B cell (primary cell): ENCODE measurements around the gene ASIP. TPM values are rescaled to one million over a fixed set of nuclear protein-coding genes. Genes with fewer than 3 reads are reported as not detected.

Experiments
- ATAC-seq: fragments of 200-7000 bp; cut with Tn5 transposase; one replicate; pipeline ENCODE4 v1.10.0; 2021; ENCODE audit warnings: low read depth, mild to moderate bottlenecking, moderate number of reproducible peaks, moderate library complexity
- CTCF ChIA-PET: fragments of 350-600 bp; sonication (Branson Sonifier 250); formaldehyde crosslinking; loops from one replicate; lab custom pipeline; 2021; ENCODE audit warnings: antibody characterized with exemption, inconsistent platforms; lab: Charles Lee
- POLR2A ChIA-PET: fragments of 350-600 bp; sonication (Branson Sonifier 250); formaldehyde crosslinking; loops from one replicate; lab custom pipeline; 2021; ENCODE audit warnings: antibody characterized with exemption; lab: Charles Lee
- DNase-seq: peaks from one replicate; pipeline ENCODE4 v3.0.0; 2013
- H2AFZ ChIP-seq: 2 replicates; pipeline ENCODE4 v1.6.1; 2012; ENCODE audit warnings: mild to moderate bottlenecking, low read depth, low read length; ENCODE audit not compliant: insufficient read depth, poor library complexity, severe bottlenecking
- H3K27ac ChIP-seq, 2 donors: 1 replicate in 1 of 2; 2 replicates in 1 of 2; pipeline ENCODE4 v1.5.1; 2012 to 2013; ENCODE audit warnings: low read length in 2 of 2, mild to moderate bottlenecking in 2 of 2, moderate library complexity in 1 of 2
- H3K27me3 ChIP-seq, 4 experiments: fragments of 200-600 bp in 1 of 4; sonication (generic) in 1 of 4; replicated peaks in 1 of 4; 1 replicate in 2 of 4; 2 replicates in 2 of 4; pipeline versions ENCODE4 v1.6.1 to v1.7.0; 2013 to 2016; ENCODE audit warnings: low read length in 3 of 4, mild to moderate bottlenecking in 2 of 4, mixed read lengths in 1 of 4, moderate library complexity in 1 of 4; ENCODE audit not compliant: insufficient read depth in 4 of 4, control insufficient read depth in 3 of 4; ENCODE audit errors: control extremely low read depth in 1 of 4
- H3K36me3 ChIP-seq, 2 experiments: replicated peaks in 1 of 2; 1 replicate in 1 of 2; 2 replicates in 1 of 2; pipeline versions ENCODE4 v1.6.1 to v1.7.1; 2013; ENCODE audit warnings: low read length in 1 of 2; ENCODE audit not compliant: insufficient read depth in 2 of 2, control insufficient read depth in 1 of 2; ENCODE audit errors: control extremely low read depth in 1 of 2, extremely low read depth in 1 of 2
- H3K4me1 ChIP-seq, 2 donors: fragments of 200-600 bp in 1 of 2; sonication (generic) in 1 of 2; 1 replicate in 1 of 2; 2 replicates in 1 of 2; pipeline versions ENCODE4 v1.5.1 to v1.6.1; 2013 to 2017; ENCODE audit warnings: low read length in 2 of 2; ENCODE audit not compliant: control insufficient read depth in 2 of 2, insufficient read depth in 2 of 2
- H3K4me2 ChIP-seq: replicated peaks from 2 replicates; pipeline ENCODE3; 2012; ENCODE audit warnings: mild to moderate bottlenecking, low read depth, low read length; ENCODE audit not compliant: poor library complexity, severe bottlenecking
- H3K4me3 ChIP-seq, 5 experiments: fragments of 200-600 bp in 1 of 5; sonication (generic) in 1 of 5; 1 replicate in 3 of 5; 2 replicates in 2 of 5; pipeline versions ENCODE4 v1.5.1 to v1.7.0; 2011 to 2016; ENCODE audit warnings: low read length in 4 of 5, mild to moderate bottlenecking in 4 of 5, low read depth in 2 of 5, control low read depth in 1 of 5, moderate library complexity in 1 of 5; ENCODE audit not compliant: insufficient read depth in 1 of 5; ENCODE audit errors: control extremely low read depth in 1 of 5, extremely low read depth in 1 of 5
- H3K79me2 ChIP-seq: fragments of 200-600 bp; sonication (generic); one replicate; pipeline ENCODE4 v1.6.0; 2016; ENCODE audit warnings: low read length; ENCODE audit not compliant: control insufficient read depth, insufficient read depth
- H3K9ac ChIP-seq: fragments of 200-600 bp; sonication (generic); 2 replicates; pipeline ENCODE4 v1.6.1; 2017; ENCODE audit warnings: mild to moderate bottlenecking, low read length, moderate library complexity
- H3K9me3 ChIP-seq, 3 donors: one replicate each; pipeline versions ENCODE4 v1.6.1 to v1.7.1; 2013; ENCODE audit warnings: low read length in 2 of 3; ENCODE audit not compliant: control insufficient read depth in 2 of 3, insufficient read depth in 1 of 3; ENCODE audit errors: control extremely low read depth in 1 of 3
- H4K20me1 ChIP-seq: 2 replicates; pipeline ENCODE4 v1.6.0; 2012; ENCODE audit warnings: mild to moderate bottlenecking, low read length; ENCODE audit not compliant: insufficient read depth, control insufficient read depth, poor library complexity, severe bottlenecking
- H3K27ac Mint-ChIP-seq: one replicate; pipeline ENCODE4 v1.8.0; 2021; ENCODE audit warnings: mixed read lengths
- H3K27me3 Mint-ChIP-seq: one replicate; pipeline ENCODE4 v1.8.0; 2021; ENCODE audit warnings: mixed read lengths
- H3K4me1 Mint-ChIP-seq: one replicate; pipeline ENCODE4 v1.8.0; 2021; ENCODE audit warnings: mixed read lengths
- H3K4me3 Mint-ChIP-seq: one replicate; pipeline ENCODE4 v1.8.0; 2021; ENCODE audit warnings: mixed read lengths
- H3K9me3 Mint-ChIP-seq: one replicate; pipeline ENCODE4 v1.8.0; 2022; ENCODE audit warnings: mixed read lengths; ENCODE audit not compliant: insufficient read depth
- CTCF ChIP-seq: fragments of 200-600 bp; IDR thresholded peaks from one replicate; pipeline ENCODE4 v1.8.0; 2022; ENCODE audit warnings: antibody characterized with exemption, mild to moderate bottlenecking
- EZH2 ChIP-seq: IDR thresholded peaks from 2 replicates; pipeline ENCODE4 v1.6.1; 2012; ENCODE audit warnings: borderline replicate concordance, low read depth, mild to moderate bottlenecking, moderate library complexity, low read length; ENCODE audit not compliant: insufficient read depth, poor library complexity, severe bottlenecking
- WGBS: methylation state at CpG from one replicate; pipeline ENCODE4 v1.1.5; 2013; ENCODE audit warnings: missing lambda C conversion rate; ENCODE audit not compliant: insufficient coverage; 5-methylcytosine and 5-hydroxymethylcytosine counted together
- intact Hi-C: fragments of 100-400 bp; cut with micrococcal nuclease; formaldehyde crosslinking; loops from one replicate; pipeline ENCODE4 v1.10.0; 2022
- polyA plus RNA-seq: library from polyadenylated mRNA; depleted of rRNA; stranded (reverse); fragments of >200 nt; gene quantifications from 2 replicates; pipeline ENCODE4 v1.2.3, GENCODE V29; 2012
- total RNA-seq, 2 donors: library from RNA; stranded (reverse); fragments of 120-200 nt in 1 of 2; gene quantifications; 1 replicate in 1 of 2; 2 replicates in 1 of 2; pipeline versions ENCODE4 v1.2.3 to v1.2.4, GENCODE V29; 2013 to 2022

ASIP gene
- total and polyA plus RNA-seq, 2 donors (not counting 1 experiment from before 2014, with no cell fraction given), result 0.24 TPM; not detected in 1

GRCh38 chr20:34281177-34281576, 40.0 kb downstream of the ASIP start:
- DNase-seq (no peak), ATAC-seq (no peak)
- no peaks in the 10 kb centered on the region for H3K4me1 Mint-ChIP-seq
- H3K27me3 Mint-ChIP-seq, result no peaks in the 10 kb centered on the region
- no peak overlapping the region for H3K27ac Mint-ChIP-seq
- peaks cover 5 to 39% of the 10 kb centered on the region in 2 experiments for H3K36me3 ChIP-seq
- H3K4me3 ChIP-seq, result no peak overlapping the region
- no peaks in the 10 kb centered on the region for H3K79me2 ChIP-seq
- no peak for TF ChIP-seq CTCF
- no peak for TF ChIP-seq EZH2
- no peak overlapping the region for H2AFZ ChIP-seq
- no peak overlapping the region for H3K9ac ChIP-seq
- H4K20me1 ChIP-seq, result no peaks in the 10 kb centered on the region
- POLR2A ChIA-PET, result no interaction called here
- no peaks in the 10 kb centered on the region for H3K9me3 Mint-ChIP-seq
- no CpG with 5 or more reads among the region's 3 CpGs for WGBS
- H3K4me3 Mint-ChIP-seq, result no peak overlapping the region
- no peaks in the 10 kb centered on the region for H3K27me3 ChIP-seq
- CTCF ChIA-PET, result interaction anchor here (1.5 kb wide), 1 partner anchor 22 kb away, joined by 3 read pairs; the partner anchor contains the start of gene AHCY
- H3K9me3 ChIP-seq, result no peaks in the 10 kb centered on the region
- H3K27ac ChIP-seq, result no peak overlapping the region
- H3K4me2 ChIP-seq, result no peak overlapping the region
- intact Hi-C loops, result no loop called here
- no peaks in the 10 kb centered on the region for H3K4me1 ChIP-seq

- Histone ChIP-seq H3K9ac (no peak overlapping the region), H3K4me2 (no peak overlapping the region), H3K36me3 (peaks cover 5 to 32% of the 10 kb centered on the region in 2 experiments), H3K27me3 (no peaks in the 10 kb centered on the region), H4K20me1 (no peaks in the 10 kb centered on the region), H2AFZ (no peak overlapping the region), H3K27ac (no peak overlapping the region), H3K79me2 (no peaks in the 10 kb centered on the region), H3K4me1 (no peaks in the 10 kb centered on the region), H3K9me3 (no peaks in the 10 kb centered on the region), H3K4me3 (no peak overlapping the region)
- intact Hi-C loops, result no loop called here
- no peak overlapping the region for H3K27ac Mint-ChIP-seq
- 100% methylated on average over 2 of the region's 4 CpGs for WGBS
- no peaks in the 10 kb centered on the region for H3K4me1 Mint-ChIP-seq
- CTCF ChIA-PET, result interaction anchor here (1.5 kb wide), 1 partner anchor 21 kb away, joined by 3 read pairs; the partner anchor contains the start of gene AHCY
- H3K9me3 Mint-ChIP-seq, result no peaks in the 10 kb centered on the region
- no peak overlapping the region for H3K4me3 Mint-ChIP-seq
- POLR2A ChIA-PET, result interaction anchor here (0.6 kb wide), 1 partner anchor 180 kb away, joined by 8 read pairs; no protein-coding TSS in a partner anchor
- no peaks in the 10 kb centered on the region for H3K27me3 Mint-ChIP-seq
- TF ChIP-seq CTCF, result no peak
- no peak for TF ChIP-seq EZH2
- DNase-seq, result no peak
- ATAC-seq, result no peak
These were observed 40.8 kb downstream of the ASIP start for GRCh38 chr20:34282041-34282440.
